Immature natural killer cell (primary cell): ENCODE measurements around the gene TCAP. TPM values are rescaled to one million over a fixed set of nuclear protein-coding genes. Genes with fewer than 3 reads are reported as not detected.

Experiments used
- DNase-seq, 3 donors: peaks; one replicate each; pipeline ENCODE4 v3.0.0; 2022; ENCODE audit warnings: mixed read lengths in 1 of 3
- H3K27ac Mint-ChIP-seq, 6 donors: one replicate each; pipeline ENCODE4 v1.8.0; 2020; ENCODE audit warnings: mixed read lengths in 6 of 6, mild to moderate bottlenecking in 5 of 6, inconsistent platforms in 4 of 6, moderate library complexity in 3 of 6
- H3K27me3 Mint-ChIP-seq, 3 donors: one replicate each; pipeline ENCODE4 v1.8.0; 2020 to 2021; ENCODE audit warnings: low read depth in 3 of 3, mild to moderate bottlenecking in 3 of 3, mixed read lengths in 3 of 3, moderate library complexity in 3 of 3, inconsistent platforms in 1 of 3
- H3K36me3 Mint-ChIP-seq, 3 donors: one replicate each; pipeline ENCODE4 v1.8.0; 2020; ENCODE audit warnings: mixed read lengths in 3 of 3, inconsistent platforms in 2 of 3, mild to moderate bottlenecking in 2 of 3
- H3K4me1 Mint-ChIP-seq, 2 donors: one replicate each; pipeline ENCODE4 v1.8.0; 2020; ENCODE audit warnings: inconsistent platforms in 2 of 2, mild to moderate bottlenecking in 2 of 2, mixed read lengths in 2 of 2, moderate library complexity in 1 of 2
- H3K4me3 Mint-ChIP-seq, 5 donors: one replicate each; pipeline ENCODE4 v1.8.0; 2020; ENCODE audit warnings: mild to moderate bottlenecking in 5 of 5, mixed read lengths in 5 of 5, inconsistent platforms in 3 of 5, moderate library complexity in 3 of 5
- H3K9me3 Mint-ChIP-seq, 6 donors: one replicate each; pipeline ENCODE4 v1.8.0; 2020; ENCODE audit warnings: mild to moderate bottlenecking in 6 of 6, mixed read lengths in 6 of 6, inconsistent platforms in 4 of 6, moderate library complexity in 3 of 6
- polyA plus RNA-seq, 3 donors: library from polyadenylated mRNA; unstranded; fragments of 300-500 nt; fragmentation: Illumina TruSeq; gene quantifications; one replicate each; pipeline ENCODE4 v1.2.3, GENCODE V29; 2021

Gene TCAP
- polyA plus RNA-seq, 3 donors from 2014 or later = not detected

DNA sequence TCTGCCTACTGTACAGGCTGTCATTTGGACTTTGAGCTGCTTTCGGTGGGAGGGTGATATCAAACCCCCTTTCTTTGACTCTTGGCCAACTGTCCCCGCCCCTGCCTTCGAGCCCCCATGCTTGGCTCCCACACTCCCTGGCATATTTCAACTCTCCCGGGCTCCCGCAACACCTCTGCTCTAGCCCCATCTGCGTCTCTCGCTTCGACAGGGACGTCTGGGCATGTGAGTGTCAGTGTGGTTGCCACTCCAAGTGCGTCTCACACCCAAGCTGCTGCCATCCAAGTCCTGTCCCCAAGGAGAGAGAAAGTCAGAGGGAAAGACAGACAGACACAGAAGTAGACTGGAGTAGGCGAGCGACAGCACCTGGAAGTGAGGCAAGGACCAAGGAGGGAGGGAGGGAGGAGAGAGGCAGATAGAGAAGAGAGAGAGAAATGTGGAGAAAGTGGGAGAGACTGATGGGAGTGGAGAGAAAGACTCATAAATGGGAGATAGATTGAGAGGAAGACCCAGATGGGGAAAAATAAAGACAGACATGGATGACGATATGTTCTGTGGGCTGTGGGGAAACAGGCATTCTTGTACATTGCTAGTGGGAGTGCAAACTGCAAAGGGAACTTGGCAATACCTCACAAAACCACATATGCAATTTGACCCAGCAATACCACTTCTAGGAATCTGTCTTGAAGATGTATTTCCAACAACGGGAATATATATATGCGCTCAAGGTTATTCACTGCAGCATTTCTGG is 16.4 kb upstream of the TCAP start:
- Mint-ChIP-seq H3K36me3 (no peaks in the 10 kb centered on the region), H3K27me3 (peaks cover 2 to 5% (median 2%) of the 10 kb centered on the region in 3 donors), H3K4me3 (no peak overlapping the region), H3K9me3 (no peaks in the 10 kb centered on the region), H3K27ac (peak overlapping the region in 3 of 6 donors; percentile 2 to 67 (median 34)), H3K4me1 (peaks cover 64 to 67% of the 10 kb centered on the region in 2 donors)
- no peak for DNase-seq

DNA sequence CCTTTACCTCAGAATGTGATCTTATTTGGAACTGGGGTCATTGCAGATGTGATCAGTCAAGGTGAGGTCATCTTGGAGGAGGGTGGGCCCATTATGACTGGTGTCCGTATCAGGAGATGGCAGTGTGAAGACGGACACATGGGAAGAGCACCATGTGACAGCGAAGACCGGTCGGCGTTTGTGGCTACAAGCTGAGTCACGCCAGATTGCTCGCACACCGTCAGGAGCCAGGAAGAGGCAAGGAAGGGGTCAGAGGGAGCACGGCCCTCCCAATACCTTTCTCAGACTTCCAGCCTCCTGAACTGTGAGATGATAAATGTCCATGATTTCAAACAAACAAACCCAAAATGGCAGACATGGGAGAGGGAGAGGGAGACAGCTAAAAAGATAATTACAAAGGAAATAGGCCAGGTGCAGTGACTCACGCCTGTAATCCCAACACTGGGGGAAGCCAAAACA is 15.0 kb upstream of the TCAP start:
- no peak overlapping the region for H3K4me3 Mint-ChIP-seq
- H3K4me1 Mint-ChIP-seq = peaks cover 59 to 62% of the 10 kb centered on the region in 2 donors
- no peaks in the 10 kb centered on the region for H3K36me3 Mint-ChIP-seq
- no peak for DNase-seq
- peak overlapping the region in 4 of 6 donors; percentile 15 to 76 (median 60) for H3K27ac Mint-ChIP-seq
- peaks cover 2 to 4% (median 2%) of the 10 kb centered on the region in 3 donors for H3K27me3 Mint-ChIP-seq
- no peaks in the 10 kb centered on the region for H3K9me3 Mint-ChIP-seq

DNA sequence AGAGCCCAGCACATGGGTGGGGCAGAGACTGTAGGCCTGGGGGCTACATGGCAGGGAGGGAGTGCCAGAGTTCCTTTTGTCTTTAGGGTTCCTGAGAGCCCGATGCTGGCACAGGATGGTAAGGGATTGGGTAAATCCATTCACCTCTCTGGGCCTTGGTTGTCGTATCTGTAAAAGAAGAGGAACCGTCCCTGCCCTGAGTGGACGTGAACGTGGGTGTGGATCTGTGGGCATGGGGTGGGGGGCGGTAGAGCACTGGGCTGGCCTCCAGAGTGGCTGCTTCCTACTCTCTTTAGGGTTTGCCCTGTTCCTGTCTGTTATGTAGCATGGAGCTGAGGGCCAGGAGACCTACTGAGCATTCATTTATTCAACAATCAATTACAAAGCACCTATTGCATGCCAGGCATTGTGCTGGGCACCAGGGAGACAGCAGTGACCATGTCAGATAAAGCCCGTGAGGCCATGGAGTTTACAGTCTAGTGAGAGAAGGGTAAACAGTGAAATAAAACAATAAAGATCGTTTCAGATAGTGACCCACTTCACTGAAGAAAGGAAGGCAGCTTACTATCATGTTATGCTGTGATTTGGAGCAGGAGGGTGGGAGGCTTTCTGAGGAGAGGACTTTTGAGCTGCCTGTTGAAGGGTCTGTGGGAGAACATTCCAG is 13.1 kb upstream of the TCAP start:
- H3K4me3 Mint-ChIP-seq = no peak overlapping the region
- H3K9me3 Mint-ChIP-seq = no peaks in the 10 kb centered on the region
- DNase-seq = no peak
- H3K27me3 Mint-ChIP-seq = peaks cover 2 to 5% (median 4%) of the 10 kb centered on the region in 3 donors
- H3K4me1 Mint-ChIP-seq = peaks cover 51 to 52% of the 10 kb centered on the region in 2 donors
- H3K27ac Mint-ChIP-seq = peak overlapping the region; percentile 50 to 81 (median 54)
- no peaks in the 10 kb centered on the region for H3K36me3 Mint-ChIP-seq

DNA sequence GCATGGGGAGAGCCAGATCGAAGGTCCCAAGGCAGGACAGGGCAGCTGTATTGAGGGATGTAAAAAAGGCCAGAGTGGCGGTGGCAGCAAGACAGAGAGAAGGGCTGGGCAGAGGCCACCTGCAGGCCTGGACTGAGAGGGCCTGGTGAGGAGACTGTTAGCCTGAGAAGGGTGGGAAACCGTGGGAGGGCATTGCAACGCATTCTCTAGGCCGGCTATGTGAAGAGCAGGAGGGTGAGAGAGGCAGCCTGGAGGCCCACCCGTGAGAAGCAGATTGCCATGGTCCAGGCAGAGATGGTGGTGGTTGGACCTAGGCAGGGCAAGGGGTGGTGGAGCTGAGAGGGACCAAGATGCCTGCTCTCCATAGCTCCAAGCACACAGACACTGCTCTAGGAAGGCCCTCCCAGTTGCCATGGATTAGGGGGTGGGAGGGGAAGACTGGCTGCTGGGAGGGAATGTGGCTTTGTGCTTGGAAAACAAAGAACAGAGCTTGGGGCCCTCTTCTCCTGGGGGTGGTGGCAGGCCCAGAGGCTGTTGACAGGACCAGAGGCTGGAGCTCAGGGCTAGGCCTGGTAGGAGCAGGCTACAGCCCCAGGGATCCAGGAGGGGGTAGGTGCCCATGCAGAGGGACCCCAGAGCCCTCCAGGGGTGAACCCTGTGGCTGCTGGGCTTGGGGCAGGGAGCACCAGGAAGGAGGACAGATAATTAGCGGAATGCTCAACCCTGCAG is 12.4 kb upstream of the TCAP start:
- Mint-ChIP-seq H3K4me3 (no peak overlapping the region), H3K4me1 (peaks cover 48 to 52% of the 10 kb centered on the region in 2 donors), H3K36me3 (no peaks in the 10 kb centered on the region), H3K27me3 (peaks cover 2 to 5% (median 4%) of the 10 kb centered on the region in 3 donors), H3K27ac (peak overlapping the region; percentile 7 to 81 (median 54)), H3K9me3 (no peaks in the 10 kb centered on the region)
- no peak for DNase-seq

DNA sequence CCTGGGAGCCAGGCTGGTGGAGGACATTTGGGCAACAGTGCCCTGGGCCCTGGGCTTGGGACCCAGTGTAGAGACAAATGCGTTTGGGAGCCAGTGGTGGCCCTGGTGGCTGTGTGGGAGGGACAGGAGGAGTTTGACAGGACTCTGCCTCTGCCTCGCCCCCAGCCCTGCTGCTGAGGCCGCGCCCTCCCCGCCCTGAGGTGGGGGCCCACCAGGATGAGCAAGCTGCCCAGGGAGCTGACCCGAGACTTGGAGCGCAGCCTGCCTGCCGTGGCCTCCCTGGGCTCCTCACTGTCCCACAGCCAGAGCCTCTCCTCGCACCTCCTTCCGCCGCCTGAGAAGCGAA is 11.9 kb upstream of the TCAP start:
- no peaks in the 10 kb centered on the region for H3K36me3 Mint-ChIP-seq
- DNase-seq = no peak
- H3K4me1 Mint-ChIP-seq = peaks cover 47 to 52% of the 10 kb centered on the region in 2 donors
- H3K4me3 Mint-ChIP-seq = no peak overlapping the region
- H3K9me3 Mint-ChIP-seq = no peaks in the 10 kb centered on the region
- H3K27me3 Mint-ChIP-seq = peaks cover 2 to 6% (median 4%) of the 10 kb centered on the region in 3 donors
- H3K27ac Mint-ChIP-seq = peak overlapping the region in 1 of 6 donors; percentile 79

DNA sequence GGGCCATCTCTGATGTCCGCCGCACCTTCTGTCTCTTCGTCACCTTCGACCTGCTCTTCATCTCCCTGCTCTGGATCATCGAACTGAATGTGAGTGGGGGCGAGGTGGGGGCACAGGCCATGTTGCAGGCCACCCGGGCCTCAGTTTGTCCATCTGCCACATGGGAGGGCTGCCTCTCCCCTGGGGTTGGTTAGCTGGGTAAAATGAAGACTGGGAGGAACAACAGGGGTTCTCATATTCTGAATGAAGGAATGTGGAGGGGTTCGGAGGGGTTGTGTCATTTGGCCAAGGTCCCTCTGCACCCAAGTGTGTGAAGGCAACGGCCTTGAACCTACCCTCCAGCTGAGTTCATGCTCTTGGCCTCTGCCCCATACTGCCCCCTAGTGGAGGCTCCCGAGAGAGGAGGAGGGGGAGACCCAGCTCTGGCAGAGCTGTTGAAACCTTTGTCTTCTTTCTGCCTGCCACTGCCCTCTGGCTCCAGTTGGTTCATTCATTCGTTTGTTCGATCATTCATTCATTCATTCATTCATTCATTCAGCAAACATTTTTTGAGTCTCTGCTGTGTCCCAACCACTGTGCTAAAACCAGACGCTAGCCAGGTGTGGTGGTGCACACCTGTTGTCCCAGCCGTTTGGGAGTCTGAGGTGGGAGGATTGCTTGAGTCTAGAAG is 11.4 kb upstream of the TCAP start:
- H3K36me3 Mint-ChIP-seq = no peaks in the 10 kb centered on the region
- peaks cover 0 to 6% (median 4%) of the 10 kb centered on the region in 3 donors for H3K27me3 Mint-ChIP-seq
- DNase-seq = peak; percentile 70 to 77 (median 73)
- peak overlapping the region; percentile 28 to 90 (median 70) for H3K27ac Mint-ChIP-seq
- peaks cover 45 to 49% of the 10 kb centered on the region in 2 donors for H3K4me1 Mint-ChIP-seq
- no peaks in the 10 kb centered on the region for H3K9me3 Mint-ChIP-seq
- H3K4me3 Mint-ChIP-seq = no peak overlapping the region

DNA sequence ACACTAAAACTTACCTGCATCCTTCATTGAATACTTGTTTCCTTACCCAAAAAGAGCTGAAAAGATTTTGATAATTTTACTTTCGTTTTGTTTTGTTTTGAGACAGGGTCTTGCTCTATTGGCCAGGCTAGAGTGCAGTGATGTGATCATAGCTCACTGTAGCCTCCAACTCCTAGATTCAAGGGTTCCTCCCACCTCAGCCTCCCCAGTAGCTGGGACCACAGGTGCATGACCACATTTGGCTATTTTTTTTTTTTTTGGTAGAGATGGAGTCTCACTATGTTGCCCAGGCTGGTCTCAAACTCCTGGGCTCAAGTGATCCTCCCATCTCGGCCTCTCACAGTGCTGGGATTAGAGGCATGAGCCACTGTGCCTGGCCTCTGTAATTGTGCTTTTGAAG is 10.0 kb upstream of the TCAP start:
- Mint-ChIP-seq H3K36me3 (no peaks in the 10 kb centered on the region), H3K27me3 (peaks cover 0 to 6% (median 4%) of the 10 kb centered on the region in 3 donors), H3K9me3 (no peaks in the 10 kb centered on the region), H3K4me1 (peaks cover 36 to 41% of the 10 kb centered on the region in 2 donors), H3K4me3 (no peak overlapping the region), H3K27ac (peak overlapping the region in 1 of 6 donors; percentile 66)
- no peak for DNase-seq

DNA sequence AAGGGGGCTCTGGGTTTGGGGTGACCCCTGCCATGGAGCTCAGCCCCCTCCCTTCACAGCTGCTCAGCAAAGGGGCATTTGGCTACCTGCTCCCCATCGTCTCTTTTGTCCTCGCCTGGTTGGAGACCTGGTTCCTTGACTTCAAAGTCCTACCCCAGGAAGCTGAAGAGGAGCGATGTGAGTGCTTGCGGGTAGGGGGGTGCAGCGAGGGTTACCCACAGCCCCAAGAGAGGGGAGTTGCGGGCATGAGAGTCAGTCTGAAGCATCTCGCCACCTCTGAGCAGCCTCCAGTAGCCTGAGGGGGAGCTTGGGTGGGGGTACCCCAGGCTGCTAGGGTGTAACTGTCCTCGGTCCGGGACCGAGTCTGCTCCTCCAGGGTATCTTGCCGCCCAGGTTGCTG is 6.8 kb upstream of the TCAP start:
- Mint-ChIP-seq H3K36me3 (peaks cover 0 to 8% (median 3%) of the 10 kb centered on the region in 3 donors), H3K9me3 (no peaks in the 10 kb centered on the region), H3K27me3 (peaks cover 0 to 5% (median 2%) of the 10 kb centered on the region in 3 donors), H3K4me3 (no peak overlapping the region), H3K4me1 (peaks cover 13 to 18% of the 10 kb centered on the region in 2 donors), H3K27ac (no peak overlapping the region)
- DNase-seq = no peak

DNA sequence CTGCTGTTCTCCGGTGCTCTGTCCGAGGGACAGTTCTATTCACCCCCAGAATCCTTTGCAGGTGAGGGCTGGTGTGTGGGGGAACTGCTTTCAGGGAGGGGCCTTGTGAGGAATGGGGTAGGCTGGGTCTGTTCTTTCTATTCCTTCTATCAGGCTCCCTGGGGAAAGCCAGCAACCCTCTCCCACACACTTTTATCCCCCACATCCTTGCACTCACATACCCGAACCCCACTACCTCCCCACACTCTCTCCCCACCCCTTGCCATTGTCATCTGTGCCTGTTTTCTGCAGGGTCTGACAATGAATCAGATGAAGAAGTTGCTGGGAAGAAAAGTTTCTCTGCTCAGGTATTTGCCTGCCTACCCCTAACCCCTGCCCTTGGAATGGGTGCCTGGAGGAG is 6.4 kb upstream of the TCAP start:
- peaks cover 0 to 8% (median 3%) of the 10 kb centered on the region in 3 donors for H3K36me3 Mint-ChIP-seq
- H3K27ac Mint-ChIP-seq = no peak overlapping the region
- H3K9me3 Mint-ChIP-seq = no peaks in the 10 kb centered on the region
- H3K4me3 Mint-ChIP-seq = no peak overlapping the region
- H3K4me1 Mint-ChIP-seq = peaks cover 11 to 15% of the 10 kb centered on the region in 2 donors
- no peak for DNase-seq
- peaks cover 0 to 5% (median 2%) of the 10 kb centered on the region in 3 donors for H3K27me3 Mint-ChIP-seq

DNA sequence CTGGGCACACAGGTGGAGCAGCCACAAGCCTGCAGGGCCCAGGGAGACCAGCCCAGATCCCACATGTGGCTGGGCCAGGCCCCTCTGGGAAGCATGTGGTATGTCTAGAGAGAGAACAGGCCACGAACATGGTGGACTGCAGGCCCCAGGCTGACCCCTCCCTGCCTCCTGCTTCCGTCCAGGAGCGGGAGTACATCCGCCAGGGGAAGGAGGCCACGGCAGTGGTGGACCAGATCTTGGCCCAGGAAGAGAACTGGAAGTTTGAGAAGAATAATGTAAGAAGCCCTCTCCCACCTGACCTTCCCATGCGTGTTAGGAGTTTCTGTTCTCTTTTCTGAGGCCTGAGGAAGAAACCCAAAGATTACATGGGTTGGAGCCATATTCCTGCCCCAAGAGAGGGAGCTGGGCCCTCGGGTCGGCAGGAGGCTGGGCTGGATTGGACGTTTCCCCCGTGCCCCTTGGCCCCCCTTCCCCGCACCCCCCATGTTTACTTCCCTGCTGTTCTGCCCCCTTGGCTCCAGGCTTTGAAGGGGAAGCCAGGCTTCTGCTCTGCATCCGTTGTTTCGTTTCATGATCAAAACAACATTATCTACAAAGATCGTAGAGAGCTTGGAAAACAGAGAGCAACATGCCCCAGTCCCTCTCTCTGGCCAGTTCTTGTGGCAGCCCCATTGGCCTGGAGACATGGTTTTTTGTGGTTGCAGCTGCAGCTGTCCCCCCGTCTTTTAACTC is 5.7 kb upstream of the TCAP start:
- H3K4me3 Mint-ChIP-seq = no peak overlapping the region
- peaks cover 0 to 5% (median 2%) of the 10 kb centered on the region in 3 donors for H3K27me3 Mint-ChIP-seq
- H3K4me1 Mint-ChIP-seq = peaks cover 9 to 11% of the 10 kb centered on the region in 2 donors
- DNase-seq = no peak
- no peaks in the 10 kb centered on the region for H3K9me3 Mint-ChIP-seq
- H3K36me3 Mint-ChIP-seq = peaks cover 0 to 8% (median 3%) of the 10 kb centered on the region in 3 donors
- H3K27ac Mint-ChIP-seq = no peak overlapping the region

DNA sequence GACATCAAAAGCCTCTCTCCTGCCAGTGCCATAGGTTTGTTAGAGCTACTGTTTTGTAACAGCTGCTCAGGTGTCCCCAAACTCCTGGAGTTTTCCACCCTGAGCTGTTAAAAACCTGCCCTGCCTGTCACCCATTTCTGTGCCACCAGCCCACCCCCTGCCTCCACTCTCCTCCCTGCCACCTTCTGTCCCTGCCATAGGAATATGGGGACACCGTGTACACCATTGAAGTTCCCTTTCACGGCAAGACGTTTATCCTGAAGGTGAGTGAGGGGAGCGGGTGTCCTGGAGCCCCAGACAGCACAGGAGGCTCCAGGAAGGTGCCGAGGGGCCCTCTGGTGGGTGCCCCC is 5.2 kb upstream of the TCAP start:
- DNase-seq = no peak
- Mint-ChIP-seq H3K4me3 (no peak overlapping the region), H3K9me3 (no peaks in the 10 kb centered on the region), H3K27me3 (peaks cover 2 to 5% (median 4%) of the 10 kb centered on the region in 3 donors), H3K36me3 (peaks cover 0 to 8% (median 3%) of the 10 kb centered on the region in 3 donors), H3K4me1 (peaks cover 6 to 7% of the 10 kb centered on the region in 2 donors), H3K27ac (peak overlapping the region in 1 of 6 donors; percentile 36)

DNA sequence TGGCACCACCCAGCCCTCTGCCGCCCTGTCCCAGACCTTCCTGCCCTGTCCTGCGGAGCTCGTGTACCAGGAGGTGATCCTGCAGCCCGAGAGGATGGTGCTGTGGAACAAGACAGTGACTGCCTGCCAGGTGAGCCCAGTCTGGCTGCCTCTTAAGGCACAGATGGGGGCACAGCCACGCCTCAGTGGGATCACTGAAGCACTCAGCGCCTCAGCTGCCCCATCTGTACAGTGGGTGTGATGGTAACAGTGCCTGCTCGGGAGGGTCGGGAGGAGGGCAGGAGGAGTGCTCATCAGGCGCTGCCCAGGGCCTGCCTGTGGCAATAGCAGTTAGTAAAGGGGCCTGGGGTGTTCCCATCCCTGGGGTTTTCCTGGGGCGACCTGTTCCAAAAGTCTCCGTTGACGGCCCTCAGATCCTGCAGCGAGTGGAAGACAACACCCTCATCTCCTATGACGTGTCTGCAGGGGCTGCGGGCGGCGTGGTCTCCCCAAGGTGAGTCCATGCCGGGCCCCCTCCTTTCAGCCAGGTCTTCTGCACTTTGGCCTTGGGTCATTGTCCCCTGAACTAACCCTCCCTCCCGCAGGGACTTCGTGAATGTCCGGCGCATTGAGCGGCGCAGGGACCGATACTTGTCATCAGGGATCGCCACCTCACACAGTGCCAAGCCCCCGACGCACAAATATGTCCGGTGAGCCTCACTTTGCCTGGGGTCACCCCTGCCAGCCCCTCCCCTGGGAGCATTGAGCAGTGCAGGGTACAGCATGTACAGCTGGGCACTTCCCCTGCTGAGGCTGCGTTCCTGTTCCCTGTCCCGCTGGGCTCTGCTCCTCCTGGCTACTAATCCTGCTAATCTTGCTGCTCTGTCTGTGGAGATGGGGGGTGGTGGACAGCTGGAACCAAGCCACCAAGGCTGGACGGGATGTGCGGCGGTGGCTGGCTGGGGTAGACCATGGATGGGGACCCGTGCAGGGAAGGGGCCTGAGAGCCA is 4.5 kb upstream of the TCAP start:
- Mint-ChIP-seq H3K36me3 (peaks cover 0 to 8% (median 3%) of the 10 kb centered on the region in 3 donors), H3K9me3 (no peaks in the 10 kb centered on the region), H3K27me3 (peaks cover 1 to 7% (median 2%) of the 10 kb centered on the region in 3 donors), H3K4me3 (no peak overlapping the region), H3K27ac (no peak overlapping the region), H3K4me1 (peaks cover 0 to 4% of the 10 kb centered on the region in 2 donors)
- no peak for DNase-seq
